CD4-positive, alpha-beta T cell (primary cell): ENCODE data around the gene SEMA3F. TPM values are rescaled to one million over a fixed set of nuclear protein-coding genes. Genes with fewer than 3 reads are reported as not detected.

Experiments
- ATAC-seq: fragments of 200-7000 bp; cut with Tn5 transposase; one replicate; pipeline ENCODE4 v1.10.0; 2022; ENCODE audit warnings: mild to moderate bottlenecking; ENCODE audit not compliant: poor library complexity
- CTCF ChIA-PET: fragments of 350-600 bp; sonication (Branson Sonifier 250); formaldehyde crosslinking; loops from one replicate; lab custom pipeline; 2021; ENCODE audit warnings: antibody characterized with exemption, inconsistent platforms; lab: Charles Lee
- POLR2A ChIA-PET: fragments of 350-600 bp; sonication (Branson Sonifier 250); formaldehyde crosslinking; loops from one replicate; lab custom pipeline; 2021; ENCODE audit warnings: antibody characterized with exemption, inconsistent platforms; lab: Charles Lee
- DNase-seq, 14 experiments: peaks; one replicate each; pipeline ENCODE4 v3.0.0-alpha.2; 2013 to 2020; ENCODE audit warnings: mixed read lengths in 2 of 14
- H3K27ac ChIP-seq, 2 donors: one replicate each; pipeline versions ENCODE4 v1.5.1 to v1.7.0; 2013; ENCODE audit warnings: low read length in 2 of 2, low read depth in 1 of 2, mild to moderate bottlenecking in 1 of 2
- H3K27me3 ChIP-seq, 2 experiments: 1 replicate in 1 of 2; 2 replicates in 1 of 2; pipeline versions ENCODE4 v1.6.1 to v1.7.0; 2013; ENCODE audit warnings: low read length in 2 of 2, control low read depth in 1 of 2, mild to moderate bottlenecking in 1 of 2, moderate library complexity in 1 of 2; ENCODE audit not compliant: insufficient read depth in 2 of 2, control insufficient read depth in 1 of 2
- H3K36me3 ChIP-seq: one replicate; pipeline ENCODE4 v1.6.1; 2013; ENCODE audit warnings: low read length, control low read depth; ENCODE audit not compliant: insufficient read depth
- H3K4me1 ChIP-seq: one replicate; pipeline ENCODE4 v1.6.1; 2013; ENCODE audit warnings: low read length, control low read depth; ENCODE audit not compliant: insufficient read depth
- H3K4me3 ChIP-seq: one replicate; pipeline ENCODE4 v1.5.1; 2013; ENCODE audit warnings: mild to moderate bottlenecking, low read length, moderate library complexity
- H3K9me3 ChIP-seq, 2 experiments: 1 replicate in 1 of 2; 2 replicates in 1 of 2; pipeline versions ENCODE4 v1.6.1 to v1.7.0; 2013; ENCODE audit warnings: low read length in 2 of 2, mild to moderate bottlenecking in 2 of 2, control low read depth in 1 of 2, moderate library complexity in 1 of 2; ENCODE audit not compliant: control insufficient read depth in 1 of 2, insufficient read depth in 1 of 2
- H3K27ac Mint-ChIP-seq: one replicate; pipeline ENCODE4 v1.8.0; 2020; ENCODE audit warnings: mixed read lengths
- H3K27me3 Mint-ChIP-seq: one replicate; pipeline ENCODE4 v1.8.0; 2021; ENCODE audit warnings: mixed read lengths
- H3K36me3 Mint-ChIP-seq: one replicate; pipeline ENCODE4 v1.8.0; 2021; ENCODE audit warnings: low read depth, mixed read lengths
- H3K4me1 Mint-ChIP-seq: one replicate; pipeline ENCODE4 v1.8.0; 2021; ENCODE audit warnings: low read depth, mixed read lengths
- H3K4me3 Mint-ChIP-seq: one replicate; pipeline ENCODE4 v1.8.0; 2020; ENCODE audit warnings: mild to moderate bottlenecking, mixed read lengths
- H3K9me3 Mint-ChIP-seq: one replicate; pipeline ENCODE4 v1.8.0; 2020; ENCODE audit warnings: mixed read lengths
- CTCF ChIP-seq: fragments of 200-600 bp; IDR thresholded peaks from one replicate; pipeline ENCODE4 v1.8.0; 2022; ENCODE audit warnings: antibody characterized with exemption, mild to moderate bottlenecking
- intact Hi-C, 2 experiments: fragments of 100-400 bp; cut with DNase I in 1 of 2; cut with micrococcal nuclease in 1 of 2; formaldehyde crosslinking; loops; one replicate each; pipeline versions ENCODE4 v1.15.1 to v1.9.0; 2023 to 2025; cut with DNase I, micrococcal nuclease
- total RNA-seq, 174 experiments: library from RNA in 2 of 174; stranded (reverse) in 2 of 174; gene quantifications; one replicate each; pipeline ENCODE4 v1.2.3 and lab custom pipeline; 2021 to 2026

The SEMA3F gene
- total RNA-seq, 2 experiments from 2014 or later: 0.22 to 1.1 TPM

- no peaks in the 10 kb centered on the region for H3K4me1 ChIP-seq
- no peak overlapping the region for H3K27ac ChIP-seq
- Mint-ChIP-seq H3K27ac (no peak overlapping the region), H3K9me3 (no peaks in the 10 kb centered on the region), H3K4me1 (no peaks in the 10 kb centered on the region), H3K27me3 (no peaks in the 10 kb centered on the region), H3K36me3 (no peaks in the 10 kb centered on the region), H3K4me3 (no peak overlapping the region)
- no peaks in the 10 kb centered on the region for H3K9me3 ChIP-seq
- H3K4me3 ChIP-seq: no peak overlapping the region
- ATAC-seq (no peak), DNase-seq (no peak)
- ChIA-PET CTCF (no interaction called here), POLR2A (no interaction called here)
- intact Hi-C loops: loop anchor here in 1 of 2 experiments (10.0 kb wide), 1 partner anchor 227 kb away; no protein-coding TSS in a partner anchor
- H3K36me3 ChIP-seq: no peaks in the 10 kb centered on the region
- no peaks in the 10 kb centered on the region for H3K27me3 ChIP-seq
- TF ChIP-seq CTCF: no peak
These were observed 12.7 kb downstream of the SEMA3F start for GRCh38 chr3:50167841-50168209.

GRCh38 chr3:50168388-50168787, 13.3 kb downstream of the SEMA3F start:
- H3K36me3 Mint-ChIP-seq: no peaks in the 10 kb centered on the region
- H3K4me1 Mint-ChIP-seq: no peaks in the 10 kb centered on the region
- Histone ChIP-seq H3K36me3 (no peaks in the 10 kb centered on the region), H3K27me3 (no peaks in the 10 kb centered on the region), H3K4me3 (no peak overlapping the region), H3K4me1 (peaks cover under 1% of the 10 kb centered on the region), H3K9me3 (no peaks in the 10 kb centered on the region), H3K27ac (no peak overlapping the region)
- no peaks in the 10 kb centered on the region for H3K9me3 Mint-ChIP-seq
- H3K27ac Mint-ChIP-seq: no peak overlapping the region
- ATAC-seq: no peak
- ChIA-PET POLR2A (no interaction called here), CTCF (no interaction called here)
- no peak overlapping the region for H3K4me3 Mint-ChIP-seq
- no peak for DNase-seq
- H3K27me3 Mint-ChIP-seq: no peaks in the 10 kb centered on the region
- intact Hi-C loops: loop anchor here in 1 of 2 experiments (10.0 kb wide), 1 partner anchor 226 kb away; no protein-coding TSS in a partner anchor
- TF ChIP-seq CTCF: no peak

DNA sequence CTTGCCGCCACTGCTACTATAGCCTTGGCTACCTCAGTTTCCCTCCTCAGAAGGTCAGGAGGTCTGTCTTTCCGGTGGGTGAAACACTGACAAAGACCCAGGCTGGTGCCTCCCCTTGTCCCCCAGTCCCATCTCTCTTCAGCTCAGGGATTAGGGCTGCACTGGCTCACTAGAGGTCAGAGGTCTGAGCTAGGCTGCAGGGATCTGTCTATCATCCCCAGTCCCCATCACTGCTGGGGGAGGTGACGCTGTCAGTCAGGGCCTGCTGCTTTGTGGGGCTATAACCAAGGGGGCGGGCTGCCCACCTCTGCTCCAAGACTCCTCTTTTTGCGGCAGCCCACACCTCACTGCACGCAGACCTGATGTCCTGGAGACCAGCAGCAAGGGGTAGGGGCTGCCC, 13.7 kb downstream of the SEMA3F start:
- H3K27me3 ChIP-seq: no peaks in the 10 kb centered on the region
- H3K27ac ChIP-seq: no peak overlapping the region
- intact Hi-C loops: loop anchor here in 1 of 2 experiments (10.0 kb wide), 1 partner anchor 226 kb away; no protein-coding TSS in a partner anchor
- no peaks in the 10 kb centered on the region for H3K36me3 ChIP-seq
- H3K4me1 ChIP-seq: peaks cover 4% of the 10 kb centered on the region
- no peaks in the 10 kb centered on the region for H3K4me1 Mint-ChIP-seq
- no peaks in the 10 kb centered on the region for H3K9me3 ChIP-seq
- H3K36me3 Mint-ChIP-seq: no peaks in the 10 kb centered on the region
- CTCF ChIA-PET: no interaction called here
- no peak for DNase-seq
- no peak for TF ChIP-seq CTCF
- POLR2A ChIA-PET: no interaction called here
- H3K9me3 Mint-ChIP-seq: no peaks in the 10 kb centered on the region
- no peak overlapping the region for H3K4me3 Mint-ChIP-seq
- no peak overlapping the region for H3K27ac Mint-ChIP-seq
- no peak for ATAC-seq
- H3K27me3 Mint-ChIP-seq: no peaks in the 10 kb centered on the region
- H3K4me3 ChIP-seq: no peak overlapping the region
